CD4-positive, alpha-beta T cell (primary cell): Measurements from ENCODE around the gene GCK. TPM values are rescaled to one million over a fixed set of nuclear protein-coding genes. Genes with fewer than 3 reads are reported as not detected.

Experiments
- ATAC-seq: fragments of 200-7000 bp; cut with Tn5 transposase; one replicate; pipeline ENCODE4 v1.10.0; 2022; ENCODE audit warnings: mild to moderate bottlenecking; ENCODE audit not compliant: poor library complexity
- CTCF ChIA-PET: fragments of 350-600 bp; sonication (Branson Sonifier 250); formaldehyde crosslinking; loops from one replicate; lab custom pipeline; 2021; ENCODE audit warnings: antibody characterized with exemption, inconsistent platforms; lab: Charles Lee
- POLR2A ChIA-PET: fragments of 350-600 bp; sonication (Branson Sonifier 250); formaldehyde crosslinking; loops from one replicate; lab custom pipeline; 2021; ENCODE audit warnings: antibody characterized with exemption, inconsistent platforms; lab: Charles Lee
- DNase-seq, 14 experiments: peaks; one replicate each; pipeline ENCODE4 v3.0.0-alpha.2; 2013 to 2020; ENCODE audit warnings: mixed read lengths in 2 of 14
- H3K27ac ChIP-seq, 2 donors: one replicate each; pipeline versions ENCODE4 v1.5.1 to v1.7.0; 2013; ENCODE audit warnings: low read length in 2 of 2, low read depth in 1 of 2, mild to moderate bottlenecking in 1 of 2
- H3K27me3 ChIP-seq, 2 experiments: 1 replicate in 1 of 2; 2 replicates in 1 of 2; pipeline versions ENCODE4 v1.6.1 to v1.7.0; 2013; ENCODE audit warnings: low read length in 2 of 2, control low read depth in 1 of 2, mild to moderate bottlenecking in 1 of 2, moderate library complexity in 1 of 2; ENCODE audit not compliant: insufficient read depth in 2 of 2, control insufficient read depth in 1 of 2
- H3K36me3 ChIP-seq: one replicate; pipeline ENCODE4 v1.6.1; 2013; ENCODE audit warnings: low read length, control low read depth; ENCODE audit not compliant: insufficient read depth
- H3K4me1 ChIP-seq: one replicate; pipeline ENCODE4 v1.6.1; 2013; ENCODE audit warnings: low read length, control low read depth; ENCODE audit not compliant: insufficient read depth
- H3K4me3 ChIP-seq: one replicate; pipeline ENCODE4 v1.5.1; 2013; ENCODE audit warnings: mild to moderate bottlenecking, low read length, moderate library complexity
- H3K9me3 ChIP-seq, 2 experiments: 1 replicate in 1 of 2; 2 replicates in 1 of 2; pipeline versions ENCODE4 v1.6.1 to v1.7.0; 2013; ENCODE audit warnings: low read length in 2 of 2, mild to moderate bottlenecking in 2 of 2, control low read depth in 1 of 2, moderate library complexity in 1 of 2; ENCODE audit not compliant: control insufficient read depth in 1 of 2, insufficient read depth in 1 of 2
- H3K27ac Mint-ChIP-seq: one replicate; pipeline ENCODE4 v1.8.0; 2020; ENCODE audit warnings: mixed read lengths
- H3K27me3 Mint-ChIP-seq: one replicate; pipeline ENCODE4 v1.8.0; 2021; ENCODE audit warnings: mixed read lengths
- H3K36me3 Mint-ChIP-seq: one replicate; pipeline ENCODE4 v1.8.0; 2021; ENCODE audit warnings: low read depth, mixed read lengths
- H3K4me1 Mint-ChIP-seq: one replicate; pipeline ENCODE4 v1.8.0; 2021; ENCODE audit warnings: low read depth, mixed read lengths
- H3K4me3 Mint-ChIP-seq: one replicate; pipeline ENCODE4 v1.8.0; 2020; ENCODE audit warnings: mild to moderate bottlenecking, mixed read lengths
- H3K9me3 Mint-ChIP-seq: one replicate; pipeline ENCODE4 v1.8.0; 2020; ENCODE audit warnings: mixed read lengths
- intact Hi-C, 2 experiments: fragments of 100-400 bp; cut with DNase I in 1 of 2; cut with micrococcal nuclease in 1 of 2; formaldehyde crosslinking; loops; one replicate each; pipeline versions ENCODE4 v1.15.1 to v1.9.0; 2023 to 2025; cut with DNase I, micrococcal nuclease
- total RNA-seq, 174 experiments: library from RNA in 2 of 174; stranded (reverse) in 2 of 174; gene quantifications; one replicate each; pipeline ENCODE4 v1.2.3 and lab custom pipeline; 2021 to 2026
- TF ChIP-seq, protein P1 (sequence below): fragments of 200-600 bp; IDR thresholded peaks from one replicate; pipeline ENCODE4 v1.8.0; 2022; ENCODE audit warnings: antibody characterized with exemption, mild to moderate bottlenecking

GCK gene
- total RNA-seq, 2 experiments from 2014 or later: 0.47 to 0.71 TPM

DNA sequence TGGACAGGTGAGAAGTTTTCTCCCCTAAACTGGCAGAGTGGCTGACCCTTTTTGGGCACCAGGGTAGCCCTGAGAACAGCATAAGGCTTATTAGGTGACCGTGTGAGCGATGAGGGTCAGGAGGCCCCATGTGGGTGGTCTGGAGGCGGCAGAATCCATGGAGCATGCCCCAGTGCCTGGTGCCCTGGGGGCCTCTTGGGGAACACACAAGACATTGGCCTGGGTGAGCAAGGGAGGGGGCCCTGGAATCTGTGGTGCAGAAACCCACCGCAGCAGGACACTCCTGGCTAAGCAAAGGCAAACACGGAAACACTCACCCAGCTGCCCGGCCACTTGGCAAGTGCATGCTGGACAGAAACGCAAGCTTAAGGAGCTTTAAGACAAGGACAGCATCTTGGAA, 41.0 kb upstream of the GCK start:
- no peaks in the 10 kb centered on the region for H3K36me3 ChIP-seq
- Mint-ChIP-seq H3K4me3 (no peak overlapping the region), H3K27me3 (peaks cover 7% of the 10 kb centered on the region), H3K9me3 (no peaks in the 10 kb centered on the region), H3K36me3 (no peaks in the 10 kb centered on the region), H3K4me1 (no peaks in the 10 kb centered on the region), H3K27ac (no peak overlapping the region)
- intact Hi-C loops: no loop called here
- no peaks in the 10 kb centered on the region for H3K27me3 ChIP-seq
- DNase-seq (no peak), ATAC-seq (no peak)
- no peaks in the 10 kb centered on the region for H3K4me1 ChIP-seq
- no peak overlapping the region for H3K27ac ChIP-seq
- ChIA-PET CTCF (no interaction called here), POLR2A (no interaction called here)
- H3K4me3 ChIP-seq: no peak overlapping the region
- no peaks in the 10 kb centered on the region for H3K9me3 ChIP-seq
- TF ChIP-seq, protein P1, sequence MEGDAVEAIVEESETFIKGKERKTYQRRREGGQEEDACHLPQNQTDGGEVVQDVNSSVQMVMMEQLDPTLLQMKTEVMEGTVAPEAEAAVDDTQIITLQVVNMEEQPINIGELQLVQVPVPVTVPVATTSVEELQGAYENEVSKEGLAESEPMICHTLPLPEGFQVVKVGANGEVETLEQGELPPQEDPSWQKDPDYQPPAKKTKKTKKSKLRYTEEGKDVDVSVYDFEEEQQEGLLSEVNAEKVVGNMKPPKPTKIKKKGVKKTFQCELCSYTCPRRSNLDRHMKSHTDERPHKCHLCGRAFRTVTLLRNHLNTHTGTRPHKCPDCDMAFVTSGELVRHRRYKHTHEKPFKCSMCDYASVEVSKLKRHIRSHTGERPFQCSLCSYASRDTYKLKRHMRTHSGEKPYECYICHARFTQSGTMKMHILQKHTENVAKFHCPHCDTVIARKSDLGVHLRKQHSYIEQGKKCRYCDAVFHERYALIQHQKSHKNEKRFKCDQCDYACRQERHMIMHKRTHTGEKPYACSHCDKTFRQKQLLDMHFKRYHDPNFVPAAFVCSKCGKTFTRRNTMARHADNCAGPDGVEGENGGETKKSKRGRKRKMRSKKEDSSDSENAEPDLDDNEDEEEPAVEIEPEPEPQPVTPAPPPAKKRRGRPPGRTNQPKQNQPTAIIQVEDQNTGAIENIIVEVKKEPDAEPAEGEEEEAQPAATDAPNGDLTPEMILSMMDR: no peak

DNA sequence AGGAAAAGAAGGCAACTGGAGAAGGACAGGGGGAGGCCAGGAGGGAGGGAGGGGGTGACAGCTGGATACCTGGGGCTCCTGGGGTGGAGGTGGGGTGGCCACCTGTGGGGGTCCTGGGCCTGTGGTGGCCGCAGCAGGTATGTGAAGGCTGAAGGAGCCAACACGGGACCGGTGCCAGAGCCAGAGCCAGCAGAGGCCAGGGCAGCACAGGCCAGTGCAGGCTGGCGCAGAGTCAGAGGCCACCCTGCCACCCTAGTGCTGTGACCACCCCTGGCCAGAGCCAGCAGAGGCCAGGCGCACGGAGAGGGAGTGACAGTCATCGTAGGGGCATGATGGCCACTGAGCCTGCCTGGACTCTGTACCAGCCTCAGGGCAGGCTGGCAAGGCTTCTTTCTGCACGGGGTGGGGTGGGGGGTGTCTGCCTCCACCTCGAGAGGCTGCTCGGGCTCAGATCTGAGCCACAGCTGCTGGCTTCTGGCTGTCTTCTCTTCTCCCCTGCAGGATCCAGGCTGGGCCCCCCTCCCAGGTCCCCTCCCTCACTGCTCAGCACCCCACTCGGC, 40.4 kb upstream of the GCK start:
- no peak overlapping the region for H3K27ac Mint-ChIP-seq
- no peaks in the 10 kb centered on the region for H3K9me3 ChIP-seq
- H3K4me1 Mint-ChIP-seq: no peaks in the 10 kb centered on the region
- peaks cover 7% of the 10 kb centered on the region for H3K27me3 Mint-ChIP-seq
- no peak overlapping the region for H3K27ac ChIP-seq
- no peaks in the 10 kb centered on the region for H3K36me3 Mint-ChIP-seq
- no peak overlapping the region for H3K4me3 Mint-ChIP-seq
- no peaks in the 10 kb centered on the region for H3K4me1 ChIP-seq
- H3K9me3 Mint-ChIP-seq: no peaks in the 10 kb centered on the region
- ChIA-PET CTCF (no interaction called here), POLR2A (no interaction called here)
- intact Hi-C loops: no loop called here
- no peaks in the 10 kb centered on the region for H3K36me3 ChIP-seq
- ATAC-seq (no peak), DNase-seq (no peak)
- H3K27me3 ChIP-seq: no peaks in the 10 kb centered on the region
- no peak overlapping the region for H3K4me3 ChIP-seq
- TF ChIP-seq, protein P1: no peak

DNA sequence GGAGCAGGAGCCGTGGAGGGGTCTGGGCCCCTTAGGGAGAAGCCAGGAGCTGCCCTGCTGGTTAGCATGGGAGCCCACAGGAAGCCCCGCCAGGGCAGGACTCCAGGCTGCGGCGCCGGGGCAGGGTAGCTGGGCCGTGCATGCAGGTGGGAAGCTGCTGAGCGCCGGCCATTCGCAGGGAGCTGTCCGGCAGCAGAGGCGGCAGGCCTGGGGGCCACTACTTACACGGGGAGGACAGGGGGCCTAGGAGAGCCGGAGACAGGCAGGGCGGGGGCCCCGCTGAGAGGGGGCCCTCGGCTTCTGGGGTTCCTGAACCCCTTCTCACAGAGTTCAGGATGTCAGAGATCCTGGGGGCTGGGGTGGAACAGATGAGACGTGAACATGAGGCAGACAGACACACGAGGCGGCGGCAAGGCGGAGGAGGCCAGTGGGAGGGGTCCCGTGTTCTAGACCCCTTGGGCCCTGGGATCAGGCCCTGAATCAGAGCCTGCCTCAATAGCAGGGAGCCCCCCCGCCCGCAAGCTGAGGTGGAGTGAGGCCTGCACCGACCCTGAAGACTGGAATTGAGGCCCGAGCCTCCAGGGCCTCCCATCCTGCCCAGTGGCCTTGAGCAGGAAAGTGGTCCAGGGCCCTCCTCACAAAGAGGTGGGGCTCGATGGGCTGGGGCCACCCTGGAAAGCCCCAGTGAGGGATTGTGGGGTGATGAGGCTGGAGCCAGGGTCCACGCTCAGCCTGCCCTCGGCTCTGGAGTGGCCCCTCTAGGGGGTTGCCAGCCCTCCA, 39.5 kb upstream of the GCK start:
- DNase-seq (no peak), ATAC-seq (no peak)
- no peak overlapping the region for H3K4me3 Mint-ChIP-seq
- no peaks in the 10 kb centered on the region for H3K36me3 Mint-ChIP-seq
- no peaks in the 10 kb centered on the region for H3K4me1 Mint-ChIP-seq
- no peaks in the 10 kb centered on the region for H3K36me3 ChIP-seq
- TF ChIP-seq, protein P1: no peak
- intact Hi-C loops: no loop called here
- no peak overlapping the region for H3K27ac ChIP-seq
- H3K9me3 ChIP-seq: no peaks in the 10 kb centered on the region
- no peaks in the 10 kb centered on the region for H3K4me1 ChIP-seq
- no peak overlapping the region for H3K27ac Mint-ChIP-seq
- POLR2A ChIA-PET: no interaction called here
- CTCF ChIA-PET: no interaction called here
- no peaks in the 10 kb centered on the region for H3K9me3 Mint-ChIP-seq
- H3K27me3 ChIP-seq: no peaks in the 10 kb centered on the region
- no peak overlapping the region for H3K4me3 ChIP-seq
- H3K27me3 Mint-ChIP-seq: peaks cover 7% of the 10 kb centered on the region
